Testis (tissue), 3 donors: ENCODE measurements around the gene SAMD4B. TPM values are rescaled to one million over a fixed set of nuclear protein-coding genes. Genes with fewer than 3 reads are reported as not detected.

Experiments used
- DNase-seq: peaks from one replicate; pipeline ENCODE4 v3.0.0-alpha.2; 2019
- H3K27ac ChIP-seq, 2 donors: fragments of 200-600 bp; sonication (generic); one replicate each; pipeline ENCODE4 v1.5.1; 2019
- H3K27me3 ChIP-seq: fragments of 200-600 bp; sonication (generic); one replicate; pipeline ENCODE4 v1.5.1; 2019
- H3K36me3 ChIP-seq: fragments of 200-600 bp; sonication (generic); one replicate; pipeline ENCODE4 v1.5.1; 2017; ENCODE audit warnings: low read depth; ENCODE audit errors: missing control alignments
- H3K4me1 ChIP-seq: fragments of 200-600 bp; sonication (generic); one replicate; pipeline ENCODE4 v1.5.1; 2019
- H3K4me3 ChIP-seq, 2 donors: fragments of 200-600 bp; sonication (generic); one replicate each; pipeline ENCODE4 v1.5.1; 2017 to 2019
- H3K9me3 ChIP-seq: fragments of 200-600 bp; sonication (generic); one replicate; pipeline ENCODE4 v1.5.1; 2017
- CTCF ChIP-seq, 3 experiments: fragments of 450-650 bp in 2 of 3; fragments of 200-600 bp in 1 of 3; sonication (generic) in 1 of 3; IDR thresholded peaks; one replicate each; pipeline ENCODE4 v1.5.1; 2016 to 2019; ENCODE audit warnings: antibody characterized with exemption in 3 of 3, mild to moderate bottlenecking in 2 of 3, moderate library complexity in 1 of 3
- POLR2A ChIP-seq: fragments of 450-650 bp; IDR thresholded peaks from one replicate; pipeline ENCODE4 v1.6.1; 2017; ENCODE audit warnings: antibody characterized with exemption, mild to moderate bottlenecking, moderate library complexity
- WGBS, 2 donors: methylation state at CpG; one replicate each; pipeline ENCODE4 v1.1.5; 2018; 5-methylcytosine and 5-hydroxymethylcytosine counted together
- intact Hi-C: fragments of 100-400 bp; cut with DNase I; formaldehyde crosslinking; loops from one replicate; pipeline ENCODE4 v1.15.1; 2023; ENCODE audit warnings: low total_unique reads
- polyA plus RNA-seq: library from polyadenylated mRNA; stranded (reverse); fragments of 350-450 nt; fragmentation: Illumina TruSeq; extraction: RNeasy Lipid Tissue Mini Kit (QIAGEN cat#74804); gene quantifications from one replicate; pipeline ENCODE4 v1.2.3, GENCODE V29; 2014; ENCODE audit warnings: low read depth, low replicate concordance; ENCODE audit not compliant: insufficient read depth
- total RNA-seq, 2 donors: library from RNA; depleted of rRNA; stranded (reverse); fragments of >200 nt; gene quantifications; one replicate each; pipeline ENCODE4 v1.2.3, GENCODE V29; 2016

SAMD4B gene
- total and polyA plus RNA-seq, 3 donors from 2014 or later, result 159 to 276 (median 228) TPM

- H3K9me3 ChIP-seq, result no peaks in the 10 kb centered on the region
- peak overlapping the region in 1 of 2 donors; percentile 34 for H3K4me3 ChIP-seq
- H3K4me1 ChIP-seq, result no peaks in the 10 kb centered on the region
- H3K27me3 ChIP-seq, result no peaks in the 10 kb centered on the region
- intact Hi-C loops, result no loop called here
- no peak for TF ChIP-seq CTCF (IDR thresholded peaks at IDR 0.05)
- no peak for TF ChIP-seq POLR2A
- no peak for DNase-seq
- 80 to 92% methylated on average over 5 to 61 of the region's 64 CpGs for WGBS, 2 donors
- H3K27ac ChIP-seq, result no peak overlapping the region
- H3K36me3 ChIP-seq, result no peaks in the 10 kb centered on the region
Observed at GRCh38 chr19:39314016-39314728, 28.0 kb upstream of the SAMD4B start.

- H3K36me3 ChIP-seq, result no peaks in the 10 kb centered on the region
- no peak overlapping the region for H3K27ac ChIP-seq
- H3K4me1 ChIP-seq, result no peaks in the 10 kb centered on the region
- TF ChIP-seq CTCF (IDR thresholded peaks at IDR 0.05), result no peak
- no peaks in the 10 kb centered on the region for H3K27me3 ChIP-seq
- no peak for DNase-seq
- no peak overlapping the region for H3K4me3 ChIP-seq
- intact Hi-C loops, result no loop called here
- no peaks in the 10 kb centered on the region for H3K9me3 ChIP-seq
- 88 to 100% methylated on average over 1 of the region's 1 CpG for WGBS, 2 donors
Observed at GRCh38 chr19:39315933-39316332, 26.3 kb upstream of the SAMD4B start.

- intact Hi-C loops, result no loop called here
- H3K36me3 ChIP-seq, result no peaks in the 10 kb centered on the region
- H3K27me3 ChIP-seq, result no peaks in the 10 kb centered on the region
- H3K27ac ChIP-seq, result no peak overlapping the region
- no peaks in the 10 kb centered on the region for H3K9me3 ChIP-seq
- H3K4me1 ChIP-seq, result no peaks in the 10 kb centered on the region
- no peak overlapping the region for H3K4me3 ChIP-seq
- TF ChIP-seq POLR2A (no peak), CTCF (IDR thresholded peaks at IDR 0.05) (no peak)
- no peak for DNase-seq
- 91 to 92% methylated on average over 12 of the region's 12 CpGs for WGBS, 2 donors
Observed at GRCh38 chr19:39316627-39317321, 25.4 kb upstream of the SAMD4B start.

GRCh38 chr19:39317476-39317875 lies 24.7 kb upstream of the SAMD4B start:
- DNase-seq, result no peak
- no peak overlapping the region for H3K4me3 ChIP-seq
- H3K36me3 ChIP-seq, result no peaks in the 10 kb centered on the region
- TF ChIP-seq POLR2A (no peak), CTCF (IDR thresholded peaks at IDR 0.05) (no peak)
- H3K27ac ChIP-seq, result no peak overlapping the region
- H3K27me3 ChIP-seq, result no peaks in the 10 kb centered on the region
- WGBS, 2 donors, result 95 to 96% methylated on average over 4 of the region's 4 CpGs
- H3K4me1 ChIP-seq, result no peaks in the 10 kb centered on the region
- no peaks in the 10 kb centered on the region for H3K9me3 ChIP-seq
- intact Hi-C loops, result no loop called here

- Histone ChIP-seq H3K36me3 (no peaks in the 10 kb centered on the region), H3K27ac (no peak overlapping the region), H3K4me3 (no peak overlapping the region), H3K27me3 (no peaks in the 10 kb centered on the region), H3K4me1 (no peaks in the 10 kb centered on the region), H3K9me3 (no peaks in the 10 kb centered on the region)
- no peak for DNase-seq
- intact Hi-C loops, result no loop called here
- WGBS, 2 donors, result 90 to 92% methylated on average over 5 of the region's 5 CpGs
- TF ChIP-seq POLR2A (no peak), CTCF (IDR thresholded peaks at IDR 0.05) (no peak)
Observed at GRCh38 chr19:39318071-39318470, 24.1 kb upstream of the SAMD4B start.
